ENCODE measurements around the gene EMSY.
"Not testable (repeated sequence)": the region's sequence is repeated elsewhere in the genome, so short reads cannot be mapped to it uniquely, and the experiment has no call there.

Gene EMSY

DNA sequence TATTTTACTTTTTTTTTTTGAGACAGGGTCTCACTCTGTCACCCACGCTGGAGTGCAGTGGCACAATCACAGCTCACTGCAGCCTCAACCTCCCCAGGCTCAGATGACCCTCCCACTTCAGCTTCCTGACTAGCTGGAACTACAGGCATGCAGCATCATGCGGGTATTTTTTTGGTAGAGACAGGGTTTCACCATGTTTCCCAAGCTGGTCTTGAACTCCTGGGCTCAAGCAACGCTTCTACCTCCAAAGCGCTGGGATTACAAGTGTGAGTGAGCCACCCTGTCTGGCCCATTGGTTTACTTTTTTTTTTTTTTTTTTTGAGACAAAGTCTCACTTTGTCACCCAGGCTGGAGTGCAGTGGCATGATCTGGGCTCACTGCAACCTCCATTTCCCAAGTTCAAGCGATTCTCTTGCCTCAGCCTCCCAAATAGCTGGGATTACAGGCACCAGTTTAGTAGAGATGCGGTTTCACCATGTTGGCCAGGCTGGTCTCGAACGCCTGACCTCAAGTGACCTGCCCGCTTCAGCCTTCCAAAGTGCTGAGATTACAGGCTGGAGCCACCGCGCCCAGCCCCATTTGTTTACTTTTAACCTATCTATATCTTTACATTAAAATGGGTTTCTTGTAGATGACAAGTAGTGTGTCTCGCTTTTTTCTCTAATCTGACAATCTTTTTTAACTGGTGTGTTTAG is 127.5 kb downstream of the EMSY start:
- DNase-seq = not testable (repeated sequence)

DNA sequence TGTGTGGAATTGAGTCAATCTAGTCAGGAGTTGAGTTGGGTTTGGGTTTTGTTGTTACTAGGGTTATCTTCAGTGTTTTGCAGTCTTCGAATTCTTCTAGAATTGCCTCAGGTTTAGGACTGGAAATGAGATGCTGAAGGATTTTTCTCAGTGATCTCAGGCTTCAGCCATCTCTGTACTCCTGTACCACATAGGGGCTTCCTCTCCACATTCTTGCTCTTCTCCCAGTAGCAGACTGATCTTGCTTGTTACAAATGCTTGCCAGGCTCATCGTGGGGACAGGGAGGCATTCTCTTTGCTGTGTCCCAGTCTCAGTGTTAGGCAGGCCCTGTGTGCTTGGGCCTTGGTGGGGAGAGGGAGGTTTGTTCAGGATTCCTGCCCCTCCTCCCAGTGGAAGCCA is 129.6 kb downstream of the EMSY start:
- no peak for DNase-seq

DNA sequence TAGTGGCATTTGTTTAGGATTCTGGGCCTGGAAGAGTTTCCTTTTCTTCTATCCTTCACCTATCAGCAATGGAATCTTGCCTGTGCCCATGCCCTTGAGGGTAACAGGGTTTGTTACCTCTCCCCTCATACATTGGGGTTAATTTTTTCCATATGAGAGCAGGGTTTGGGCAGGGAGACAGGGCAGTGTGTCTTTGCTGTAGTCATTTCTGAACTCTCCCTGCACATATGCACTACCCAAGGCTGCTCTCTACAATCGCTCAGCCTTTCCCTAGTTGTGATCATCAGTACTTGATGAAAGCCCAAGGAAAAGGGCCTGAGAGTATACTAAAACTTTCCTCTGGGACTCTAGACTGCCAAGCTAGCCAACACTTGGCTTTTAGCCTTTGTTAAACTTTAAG is 130.1 kb downstream of the EMSY start:
- DNase-seq = no peak

DNA sequence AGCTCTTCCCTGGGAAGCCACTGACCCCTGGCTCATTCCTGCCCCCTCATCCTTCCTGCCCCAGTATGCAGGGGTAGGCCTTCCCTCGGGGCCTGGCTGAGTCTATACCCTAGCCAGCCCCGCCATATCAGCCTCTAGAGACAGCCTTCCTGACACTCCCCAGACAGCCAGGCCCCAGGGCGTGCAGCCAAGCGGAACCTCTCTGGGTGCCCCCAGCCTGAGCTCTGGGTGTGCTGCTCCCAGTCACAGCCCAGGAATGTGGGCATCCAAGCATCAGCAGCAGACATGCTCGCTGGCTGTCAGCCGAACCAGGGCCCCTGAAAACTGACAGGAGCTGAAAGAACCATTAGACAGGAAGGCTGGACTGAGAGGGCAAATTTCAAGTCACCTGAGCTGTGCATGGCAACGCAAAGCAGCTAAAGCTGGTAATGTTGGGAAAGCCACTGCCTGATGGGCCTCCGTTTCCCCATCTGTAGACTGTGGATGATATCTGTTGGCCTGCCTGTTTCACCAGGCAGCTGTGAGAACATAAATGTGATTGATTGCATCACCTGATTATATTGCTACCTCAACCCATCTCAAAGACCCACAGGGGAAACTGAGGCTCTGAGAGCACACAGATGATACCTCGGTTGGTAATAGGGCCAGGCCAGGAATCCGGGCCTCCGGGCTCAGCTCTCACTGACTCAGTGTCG is 132.6 kb downstream of the EMSY start:
- DNase-seq = peak; percentile 32

DNA sequence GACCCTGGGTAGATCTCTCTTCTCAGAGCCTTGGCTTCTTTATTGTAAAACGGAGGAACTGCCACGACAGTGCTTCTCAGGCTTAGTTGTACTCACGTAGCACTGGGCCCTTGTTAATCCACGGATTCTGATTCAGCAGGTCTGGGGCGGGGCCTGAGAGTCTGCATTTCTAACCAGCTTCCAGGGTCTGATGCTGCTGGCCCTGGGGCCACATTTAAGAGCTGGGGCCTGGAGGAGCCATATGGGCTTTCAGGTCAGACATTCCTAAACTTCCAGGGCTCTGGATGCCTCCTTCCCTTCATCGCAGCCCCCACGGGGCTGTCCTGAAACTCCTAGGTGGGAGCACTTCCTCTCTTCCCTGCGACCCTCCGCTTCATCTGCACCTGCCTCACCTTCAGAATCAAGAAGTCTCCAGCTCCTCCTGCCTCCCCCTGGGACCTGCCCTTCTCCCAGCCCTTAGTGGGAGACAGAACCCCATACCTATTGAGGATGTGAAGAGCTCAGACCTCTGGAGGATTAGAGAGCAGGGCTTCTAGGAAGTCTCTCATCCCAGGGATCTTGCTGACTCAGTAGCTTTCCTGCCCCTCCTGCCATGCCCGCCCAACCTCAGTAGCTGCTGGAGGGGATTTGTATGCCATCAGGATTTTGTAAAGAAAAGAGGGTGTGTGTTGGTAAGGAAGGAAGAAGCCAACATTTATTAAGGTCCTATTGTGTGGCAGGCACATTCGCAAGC is 133.3 kb downstream of the EMSY start:
- DNase-seq = no peak

DNA sequence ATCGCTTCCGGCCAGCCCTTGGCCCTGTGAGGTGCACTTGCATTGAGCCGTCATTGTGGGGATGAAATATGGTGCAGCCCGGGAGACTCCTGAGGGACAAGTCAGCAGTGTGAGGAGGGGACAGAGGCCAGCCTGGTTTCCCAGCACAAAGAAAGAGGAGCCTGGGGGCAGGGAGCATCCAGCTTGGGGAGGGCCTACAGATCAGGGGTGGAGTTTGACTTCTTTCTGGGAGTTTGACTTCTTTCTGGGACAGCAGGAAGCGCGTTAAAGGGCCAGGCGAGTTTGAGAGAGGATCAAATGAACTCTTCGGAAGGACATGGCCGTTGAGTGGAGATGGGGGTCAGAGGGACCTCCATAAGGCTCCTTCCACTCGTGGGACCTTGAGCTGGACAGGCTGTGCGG is 133.8 kb downstream of the EMSY start:
- no peak for DNase-seq

DNA sequence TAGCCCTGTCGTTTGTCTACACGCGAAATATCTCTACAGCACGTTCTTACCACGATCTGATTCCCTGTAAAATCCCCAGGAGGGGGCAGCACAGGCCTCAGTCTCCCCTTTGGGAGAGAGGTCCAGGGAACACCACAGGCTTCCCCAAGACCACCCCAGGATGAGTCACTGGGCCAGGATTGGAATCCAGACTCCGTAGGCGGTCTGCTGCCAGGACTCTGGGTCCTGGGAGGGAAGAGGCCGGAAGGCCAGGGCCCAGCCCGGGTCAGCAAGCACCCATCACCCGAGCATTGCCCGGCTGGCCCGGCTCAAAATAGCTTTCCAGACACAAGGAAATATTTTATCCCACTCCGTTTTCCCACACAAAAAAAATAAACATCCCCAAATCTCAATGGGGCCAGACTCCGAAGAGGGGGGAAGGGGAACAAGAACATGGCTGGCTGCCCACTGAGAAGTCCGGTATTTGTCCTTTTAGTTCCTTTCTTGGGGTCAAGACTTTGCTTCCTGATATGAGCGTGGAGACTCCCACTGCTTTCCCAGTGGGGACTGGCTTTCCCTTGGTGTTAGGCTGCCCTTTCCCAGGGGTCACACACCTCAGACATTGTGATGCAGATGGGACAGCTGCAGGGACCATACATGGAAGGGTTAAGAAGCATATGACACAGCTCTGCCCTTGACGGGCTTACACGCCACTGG is 134.4 kb downstream of the EMSY start:
- DNase-seq = no peak

DNA sequence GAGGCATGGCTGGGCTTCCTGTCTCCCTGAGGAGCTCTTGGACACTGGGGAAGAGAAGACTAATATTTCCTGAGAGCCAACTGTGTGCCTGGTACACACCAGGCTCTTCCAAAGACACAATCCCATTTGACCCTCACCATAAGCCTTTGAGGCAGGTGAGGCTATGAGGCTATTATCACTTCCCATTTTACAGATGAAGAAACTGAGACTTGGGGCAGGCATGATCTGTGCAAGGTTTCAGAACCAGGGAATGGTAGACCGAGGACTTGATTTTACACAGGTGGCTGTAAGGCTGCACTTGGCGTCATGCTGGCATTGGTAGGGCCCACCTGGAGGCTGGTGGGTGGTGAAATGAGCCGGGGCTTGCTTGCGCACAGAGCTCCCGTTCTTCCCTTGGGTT is 134.9 kb downstream of the EMSY start:
- DNase-seq = no peak

DNA sequence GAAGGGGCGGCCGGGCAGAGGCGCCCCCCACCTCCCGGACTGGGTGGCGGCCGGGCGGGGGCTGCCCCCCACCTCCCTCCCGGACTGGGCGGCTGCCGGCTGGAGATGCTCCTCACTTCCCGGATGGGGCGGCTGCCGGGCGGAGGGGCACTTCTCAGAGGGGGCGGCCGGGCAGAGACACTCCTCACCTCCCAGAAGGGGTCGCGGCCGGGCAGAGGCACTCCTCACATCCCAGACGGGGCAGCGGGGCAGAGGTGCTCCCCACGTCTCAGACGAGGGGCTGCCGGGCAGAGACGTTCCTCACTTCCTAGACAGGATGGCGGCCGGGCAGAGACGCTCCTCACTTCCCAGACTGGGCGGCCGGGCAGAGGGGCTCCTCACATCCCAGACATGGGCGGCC is 137.7 kb downstream of the EMSY start:
- not testable (repeated sequence) for DNase-seq

DNA sequence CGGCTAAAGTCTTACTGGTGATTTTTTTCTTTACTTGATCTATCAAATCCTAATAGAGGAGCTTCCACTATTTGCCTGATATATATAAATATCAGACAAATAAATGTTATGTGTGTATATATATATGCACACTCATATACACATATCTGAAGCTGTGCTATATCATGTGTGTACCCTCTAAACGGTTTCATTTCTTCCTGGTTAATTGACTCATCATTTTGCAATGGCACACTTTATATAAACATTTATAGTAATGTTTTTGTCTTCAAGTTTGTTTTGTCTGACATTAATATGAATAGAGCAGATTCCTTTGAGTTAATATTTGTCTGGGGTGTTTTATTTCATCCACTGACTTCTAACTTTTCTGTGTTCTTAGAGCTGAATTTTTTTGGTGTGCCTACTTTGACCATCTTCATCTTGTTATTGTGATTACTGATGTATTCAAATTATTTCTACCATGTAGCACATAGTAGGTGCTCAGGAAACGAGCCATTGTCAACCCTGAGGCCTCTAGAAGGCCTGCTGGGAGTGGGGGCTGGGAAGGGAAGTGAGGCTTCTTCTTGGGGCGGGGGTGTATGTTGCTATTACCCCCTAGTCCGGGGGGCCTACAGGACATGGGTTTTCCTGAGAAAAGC is 143.1 kb downstream of the EMSY start:
- DNase-seq = peak; percentile 57

DNA sequence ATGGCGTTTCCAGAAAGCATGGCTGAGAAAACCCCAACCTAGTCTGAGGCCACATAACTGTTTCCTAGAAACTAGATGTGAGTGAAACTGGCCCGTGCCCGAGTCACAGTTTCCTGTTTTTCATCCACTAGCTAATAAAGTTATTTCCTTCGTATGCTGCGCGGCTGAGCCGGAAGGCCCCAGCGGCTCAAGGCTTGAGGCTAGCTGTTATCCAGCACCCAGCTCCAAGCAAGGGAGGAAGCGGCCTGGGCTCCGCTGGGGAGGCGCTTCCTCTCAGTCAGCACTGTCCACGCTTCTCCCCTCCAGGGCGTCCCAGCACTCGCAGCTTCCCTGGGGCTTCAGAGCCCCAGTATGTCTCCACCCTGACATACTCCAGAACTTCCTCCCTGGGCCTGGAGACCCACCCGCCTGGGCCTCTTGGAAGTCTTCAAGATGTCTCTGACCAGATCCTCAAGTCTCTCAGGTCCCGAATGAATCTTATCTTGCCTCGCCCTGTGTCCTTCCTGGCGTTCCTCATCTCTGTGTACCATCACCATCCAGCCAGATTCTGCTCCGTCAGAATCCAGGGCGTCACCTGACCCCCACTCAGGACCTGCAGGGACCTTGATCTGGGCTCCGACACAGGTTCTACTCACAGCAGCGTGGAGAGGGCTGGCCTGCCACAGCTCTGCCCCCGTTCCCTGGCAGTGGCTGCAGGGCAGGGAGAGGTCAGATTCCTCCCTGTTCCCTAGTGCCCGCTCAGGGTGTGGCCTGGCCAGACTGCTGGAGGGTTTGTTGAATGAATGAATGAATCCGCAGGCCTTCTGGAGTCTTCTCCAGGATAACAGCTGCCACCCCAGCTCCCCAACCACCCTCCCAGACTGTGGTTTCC is 143.9 kb downstream of the EMSY start:
- no peak for DNase-seq

DNA sequence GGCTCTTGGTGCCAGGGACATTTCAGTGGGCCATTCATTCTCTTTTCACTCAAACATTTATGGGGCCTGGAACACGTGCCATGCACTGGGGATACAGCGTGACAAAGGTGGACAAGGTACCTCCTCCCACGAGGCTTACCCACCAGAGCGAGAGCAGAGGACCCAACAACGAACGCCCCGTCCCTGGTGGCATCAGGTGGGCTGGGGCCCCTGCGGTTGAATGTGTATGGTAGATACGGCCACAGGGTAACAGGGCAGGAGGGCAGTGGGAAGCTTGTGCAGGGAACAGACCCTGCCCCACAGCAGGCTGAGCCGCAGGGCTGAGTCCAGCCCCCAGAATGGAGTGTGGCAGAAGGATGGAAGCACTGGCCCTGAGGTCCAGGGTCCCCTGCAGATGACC is 144.7 kb downstream of the EMSY start:
- no peak for DNase-seq

DNA sequence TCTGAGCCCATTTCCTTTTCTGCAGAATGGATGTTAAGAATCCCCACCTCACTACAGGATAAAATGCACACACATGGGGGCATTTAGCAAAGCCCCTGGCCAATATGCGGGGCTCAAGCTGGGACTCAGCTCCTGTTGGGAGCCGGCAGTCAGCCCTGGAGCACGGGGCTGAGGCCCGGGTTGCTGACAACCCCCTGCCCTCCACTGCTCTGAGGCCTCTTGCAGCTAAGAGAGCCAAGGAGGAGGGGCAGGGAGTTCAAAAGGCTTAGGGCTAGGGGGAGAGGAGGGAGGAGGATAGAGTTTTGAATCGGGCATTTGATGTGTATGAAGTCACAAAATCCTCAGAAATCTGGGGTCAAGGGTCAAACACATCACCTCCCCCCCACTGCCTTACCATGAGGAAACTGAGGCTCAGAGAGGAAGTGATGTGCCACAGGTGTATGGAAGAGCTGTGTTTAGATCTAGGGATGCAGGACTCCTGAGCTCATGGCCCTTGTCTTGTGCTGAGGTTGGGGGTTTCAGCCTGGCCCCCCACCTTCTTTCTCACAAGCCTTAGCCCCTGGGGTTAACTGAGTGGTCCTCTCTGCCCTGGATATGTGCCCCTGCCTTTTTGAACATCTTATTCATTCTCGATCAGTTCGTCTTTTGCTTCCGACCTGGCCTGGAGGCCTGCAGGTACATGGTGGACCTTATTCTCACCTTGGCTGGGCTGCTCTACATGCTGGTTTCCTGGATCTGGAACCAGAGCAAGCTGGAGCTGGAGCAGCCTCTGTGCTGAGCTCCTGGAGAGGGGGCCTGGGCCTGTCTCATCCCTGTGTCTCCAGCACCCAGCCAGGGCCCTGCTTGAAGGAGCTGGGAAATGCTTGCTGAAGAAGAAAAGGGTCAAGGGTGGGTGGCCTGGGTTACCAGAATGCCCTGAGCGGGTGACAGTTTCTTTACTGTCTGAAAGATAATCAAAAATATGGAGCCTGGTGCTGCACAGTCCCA is 145.4 kb downstream of the EMSY start:
- DNase-seq = no peak

DNA sequence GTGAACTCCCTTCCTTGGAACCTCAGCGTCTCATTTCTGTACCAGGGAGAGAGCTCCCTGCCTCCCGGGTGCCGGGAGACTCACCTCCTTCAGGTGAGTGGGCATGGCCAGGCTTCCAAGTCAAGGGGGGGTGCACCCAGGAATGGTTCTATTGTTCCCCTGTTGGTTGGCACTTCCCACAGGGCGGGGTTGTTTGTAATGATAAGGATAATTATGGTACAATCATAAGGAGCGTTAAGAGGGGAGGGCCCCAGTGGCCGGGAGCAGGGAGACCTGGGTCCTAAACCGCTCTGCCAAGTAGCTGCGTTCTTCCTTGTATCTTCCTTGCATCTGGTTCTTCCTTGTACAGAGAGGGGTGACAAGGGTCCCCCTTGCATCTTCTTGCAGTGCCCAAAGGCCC is 146.6 kb downstream of the EMSY start:
- DNase-seq = no peak

DNA sequence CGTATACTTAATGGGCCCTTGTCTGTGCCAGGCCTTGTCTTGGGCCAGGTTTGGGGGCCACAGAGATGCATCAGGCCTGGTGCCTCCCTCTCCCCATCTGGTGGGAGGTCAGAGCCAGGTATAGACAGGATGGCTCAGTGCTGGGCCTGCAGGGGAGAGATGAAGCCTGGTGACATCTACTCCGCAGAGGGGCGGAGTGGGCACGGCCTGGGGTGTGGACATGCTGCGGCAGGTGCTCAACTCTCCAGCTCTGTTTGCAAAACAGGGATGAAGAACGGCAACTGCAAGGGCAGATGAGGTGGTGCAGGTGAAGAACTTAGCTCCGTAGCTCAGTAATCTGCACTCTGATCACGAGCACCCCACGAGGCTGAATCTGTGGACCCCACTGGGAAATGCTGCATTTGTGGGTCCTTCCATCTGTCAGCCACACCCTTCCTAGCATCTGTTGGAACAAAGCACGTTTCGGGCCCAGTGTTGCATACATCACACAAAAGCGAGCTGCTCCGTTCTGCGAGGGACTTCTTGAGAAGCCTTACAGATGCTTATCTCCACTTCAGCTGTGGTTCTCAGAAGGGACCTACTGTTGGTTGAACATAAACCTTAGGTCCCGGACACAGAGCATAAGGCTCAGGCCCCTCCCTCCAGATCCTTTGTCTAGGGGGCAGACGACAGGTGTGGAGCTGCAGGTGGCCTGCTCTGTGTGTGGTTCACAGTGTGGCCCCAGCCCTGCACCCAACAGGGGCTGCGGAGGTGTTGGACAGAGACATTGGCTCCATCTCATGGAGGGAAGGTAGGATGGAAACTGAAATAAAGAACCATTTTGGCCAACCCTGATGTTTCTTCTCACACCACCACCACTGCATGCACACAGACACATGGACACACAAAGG is 147.5 kb downstream of the EMSY start:
- no peak for DNase-seq

DNA sequence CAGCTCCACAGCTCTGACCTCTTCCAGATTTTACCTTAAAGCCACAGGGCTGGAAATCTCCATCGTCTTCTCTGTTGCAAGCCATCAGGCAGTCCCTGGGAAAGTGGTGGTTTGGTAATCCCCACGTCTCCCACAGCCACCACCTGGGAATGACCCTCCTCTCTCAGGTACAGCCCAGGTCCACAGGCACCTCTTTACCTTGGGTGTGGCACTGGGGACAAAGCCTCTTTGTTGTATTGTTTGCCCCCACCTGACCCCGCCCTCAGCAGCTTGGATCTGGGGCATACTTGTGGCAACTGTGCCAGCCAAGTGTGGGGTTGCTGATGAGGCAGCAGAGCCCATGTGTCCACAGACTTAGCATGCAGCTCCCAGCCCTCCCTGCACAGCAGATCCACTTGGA is 148.1 kb downstream of the EMSY start:
- no peak for DNase-seq

DNA sequence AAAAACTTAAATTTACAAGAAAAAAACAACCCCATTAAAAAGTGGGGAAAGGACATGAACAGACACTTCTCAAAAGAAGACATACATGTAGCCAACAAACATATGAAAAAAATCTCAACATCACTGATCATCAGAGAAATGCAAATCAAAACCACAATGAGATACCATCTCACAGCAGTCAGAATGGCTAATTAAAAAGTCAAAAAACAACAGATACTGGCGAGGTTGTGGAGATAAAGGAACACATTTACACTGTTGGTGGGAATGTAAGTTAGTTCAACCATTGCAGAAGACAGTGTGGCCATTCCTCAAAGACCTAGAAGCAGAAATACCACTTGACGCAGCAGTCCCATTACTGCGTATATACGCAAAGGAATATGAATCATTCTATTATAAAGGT is 150.3 kb downstream of the EMSY start:
- DNase-seq = not testable (repeated sequence)

DNA sequence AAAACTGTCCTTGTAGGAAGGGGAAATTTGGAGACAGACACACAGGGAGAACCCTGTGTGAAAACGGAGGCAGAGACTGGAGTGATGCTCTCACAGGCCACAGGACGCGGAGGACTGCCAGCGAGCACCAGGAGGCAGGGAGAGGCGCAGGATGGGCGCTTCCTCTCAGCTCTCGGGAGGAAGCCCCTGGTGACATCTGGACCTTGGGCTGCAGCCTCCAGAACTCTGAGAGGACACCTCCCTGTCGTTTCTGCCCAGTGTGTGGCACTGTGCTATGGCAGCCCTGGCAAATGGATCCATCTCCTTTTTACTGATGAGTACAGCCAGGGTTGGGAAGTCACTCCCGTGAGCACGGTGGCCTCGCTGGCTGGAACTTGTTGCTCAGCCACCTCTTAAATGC is 151.8 kb downstream of the EMSY start:
- DNase-seq = no peak
